Keratinocyte (primary cell): Measurements from ENCODE around the gene ARHGEF18. TPM values are rescaled to one million over a fixed set of nuclear protein-coding genes. Genes with fewer than 3 reads are reported as not detected.

Experiments
- DNase-seq: peaks from one replicate; pipeline ENCODE4 v3.0.0-alpha.2; 2011; ENCODE audit warnings: low read depth, missing footprints, low spot score
- FAIRE-seq: peaks from 2 replicates; lab custom pipeline; 2011; peaks lifted over from hg19 to GRCh38; lab: Jason Lieb, UNC
- H2AFZ ChIP-seq: 2 replicates; pipeline ENCODE4 v1.6.0; 2012; ENCODE audit warnings: low read length, control low read depth, inconsistent platforms; ENCODE audit not compliant: control insufficient read depth
- H3K27ac ChIP-seq: 2 replicates; pipeline ENCODE4 v1.5.1; 2011; ENCODE audit warnings: low read length; ENCODE audit not compliant: control insufficient read depth, insufficient read depth
- H3K27me3 ChIP-seq: 3 replicates; pipeline ENCODE4 v1.6.0; 2011; ENCODE audit warnings: low read length; ENCODE audit not compliant: control insufficient read depth, insufficient read depth; ENCODE audit errors: extremely low read depth
- H3K36me3 ChIP-seq, 2 experiments: 2 replicates in 1 of 2; 3 replicates in 1 of 2; pipeline ENCODE4 v1.5.1; 2011; ENCODE audit warnings: low read length in 2 of 2, mild to moderate bottlenecking in 1 of 2; ENCODE audit not compliant: control insufficient read depth in 2 of 2, insufficient read depth in 2 of 2; ENCODE audit errors: extremely low read depth in 1 of 2
- H3K4me1 ChIP-seq: 3 replicates; pipeline ENCODE4 v1.5.1; 2011; ENCODE audit warnings: low read length; ENCODE audit not compliant: control insufficient read depth, insufficient read depth; ENCODE audit errors: extremely low read depth
- H3K4me2 ChIP-seq: 3 replicates; pipeline ENCODE4 v1.6.0; 2011; ENCODE audit warnings: low read depth, low read length; ENCODE audit not compliant: control insufficient read depth, insufficient read depth; ENCODE audit errors: extremely low read depth
- H3K4me3 ChIP-seq, 3 experiments: fragments of 200-600 bp in 1 of 3; sonication (generic) in 1 of 3; 2 replicates in 2 of 3; 3 replicates in 1 of 3; pipeline ENCODE4 v1.5.1; 2011 to 2016; ENCODE audit warnings: low read length in 3 of 3, mild to moderate bottlenecking in 3 of 3, control low read depth in 2 of 3, inconsistent platforms in 1 of 3, low read depth in 1 of 3, mixed read lengths in 1 of 3, mixed run types in 1 of 3, moderate library complexity in 1 of 3; ENCODE audit not compliant: control insufficient read depth in 2 of 3, insufficient read depth in 2 of 3; ENCODE audit errors: extremely low read depth in 1 of 3
- H3K79me2 ChIP-seq: 2 replicates; pipeline ENCODE4 v1.6.0; 2012; ENCODE audit warnings: low read length; ENCODE audit not compliant: control insufficient read depth, insufficient read depth
- H3K9ac ChIP-seq: 3 replicates; pipeline ENCODE4 v1.6.0; 2011; ENCODE audit warnings: low read length; ENCODE audit not compliant: control insufficient read depth, insufficient read depth; ENCODE audit errors: extremely low read depth
- H3K9me1 ChIP-seq: 3 replicates; pipeline ENCODE4 v1.6.0; 2011; ENCODE audit warnings: low read length; ENCODE audit not compliant: control insufficient read depth, insufficient read depth; ENCODE audit errors: extremely low read depth
- H3K9me3 ChIP-seq: 2 replicates; pipeline ENCODE4 v1.5.1; 2012; ENCODE audit warnings: low read depth, low read length; ENCODE audit not compliant: control insufficient read depth
- H4K20me1 ChIP-seq: 3 replicates; pipeline ENCODE4 v1.6.0; 2011; ENCODE audit warnings: low read length; ENCODE audit not compliant: control insufficient read depth, insufficient read depth; ENCODE audit errors: extremely low read depth
- EZH2 ChIP-seq: IDR thresholded peaks from one replicate; pipeline ENCODE4 v1.6.1; 2012; ENCODE audit warnings: inconsistent platforms, mild to moderate bottlenecking, low read length, moderate library complexity
- dilution Hi-C: fragments of 300-500 bp; cut with MboI; formaldehyde crosslinking; loops from one replicate; pipeline ENCODE4 v1.7.0; 2020; ENCODE audit warnings: low sequenced_read_pairs; ENCODE audit not compliant: extremely low pct_ligation_motif_present
- polyA plus RNA-seq, 5 experiments: library from polyadenylated mRNA; depleted of rRNA in 3 of 5; stranded (reverse) in 3 of 5; stranded (forward) in 1 of 5; unstranded in 1 of 5; fragments of >200 nt; gene quantifications; 1 replicate in 1 of 5; 2 replicates in 3 of 5; 3 replicates in 1 of 5; pipeline versions ENCODE4 v1.2.1 to v1.2.3, GENCODE V29; 2011 to 2012; ENCODE audit warnings: missing spikeins in 2 of 5, low read depth in 1 of 5, low replicate concordance in 1 of 5
- TF ChIP-seq, protein P1 (sequence below), 3 experiments: IDR thresholded peaks in 1 of 3; conservative IDR thresholded peaks in 1 of 3; optimal IDR thresholded peaks in 1 of 3; 2 replicates in 2 of 3; 3 replicates in 1 of 3; pipeline versions ENCODE3 to v1.5.1; 2011; ENCODE audit warnings: low read length in 3 of 3, mild to moderate bottlenecking in 3 of 3, moderate library complexity in 2 of 3, control low read depth in 1 of 3, inconsistent platforms in 1 of 3; ENCODE audit not compliant: insufficient read depth in 2 of 3; ENCODE audit errors: extremely low read depth in 1 of 3

The ARHGEF18 gene
- polyA plus RNA-seq, 1 donor (not counting 4 experiments of a cell fraction or from before 2014, with no cell fraction given), result 7.9 TPM

DNA sequence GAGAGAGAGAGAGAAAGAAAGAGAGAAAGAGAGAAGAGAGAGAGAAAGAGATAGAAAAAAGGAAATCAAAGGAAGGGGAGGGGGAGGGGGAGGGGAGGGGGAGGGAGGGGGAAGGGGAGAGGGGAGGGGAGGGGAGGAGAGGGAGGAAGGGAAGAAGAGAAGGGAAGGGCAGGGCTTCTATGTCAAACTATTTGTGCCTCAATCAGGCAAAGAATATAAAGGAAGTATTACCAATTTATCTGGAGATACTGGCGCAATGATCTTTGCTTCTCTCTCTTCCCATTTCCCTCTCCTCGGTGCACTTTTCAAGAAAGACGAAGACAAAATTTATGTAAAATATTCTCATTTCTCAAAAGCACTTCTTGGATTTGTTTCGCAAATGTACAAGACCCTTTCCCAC, 45.3 kb upstream of the ARHGEF18 start:
- H3K4me2 ChIP-seq, result no peak overlapping the region
- no peaks in the 10 kb centered on the region for H3K79me2 ChIP-seq
- no peaks in the 10 kb centered on the region for H3K4me1 ChIP-seq
- DNase-seq (no peak), FAIRE-seq (no peak)
- dilution Hi-C loops, result no loop called here
- no peaks in the 10 kb centered on the region for H3K9me3 ChIP-seq
- H3K27me3 ChIP-seq, result no peaks in the 10 kb centered on the region
- H3K9ac ChIP-seq, result no peak overlapping the region
- H3K9me1 ChIP-seq, result no peaks in the 10 kb centered on the region
- TF ChIP-seq EZH2, result no peak
- TF ChIP-seq, protein P1, sequence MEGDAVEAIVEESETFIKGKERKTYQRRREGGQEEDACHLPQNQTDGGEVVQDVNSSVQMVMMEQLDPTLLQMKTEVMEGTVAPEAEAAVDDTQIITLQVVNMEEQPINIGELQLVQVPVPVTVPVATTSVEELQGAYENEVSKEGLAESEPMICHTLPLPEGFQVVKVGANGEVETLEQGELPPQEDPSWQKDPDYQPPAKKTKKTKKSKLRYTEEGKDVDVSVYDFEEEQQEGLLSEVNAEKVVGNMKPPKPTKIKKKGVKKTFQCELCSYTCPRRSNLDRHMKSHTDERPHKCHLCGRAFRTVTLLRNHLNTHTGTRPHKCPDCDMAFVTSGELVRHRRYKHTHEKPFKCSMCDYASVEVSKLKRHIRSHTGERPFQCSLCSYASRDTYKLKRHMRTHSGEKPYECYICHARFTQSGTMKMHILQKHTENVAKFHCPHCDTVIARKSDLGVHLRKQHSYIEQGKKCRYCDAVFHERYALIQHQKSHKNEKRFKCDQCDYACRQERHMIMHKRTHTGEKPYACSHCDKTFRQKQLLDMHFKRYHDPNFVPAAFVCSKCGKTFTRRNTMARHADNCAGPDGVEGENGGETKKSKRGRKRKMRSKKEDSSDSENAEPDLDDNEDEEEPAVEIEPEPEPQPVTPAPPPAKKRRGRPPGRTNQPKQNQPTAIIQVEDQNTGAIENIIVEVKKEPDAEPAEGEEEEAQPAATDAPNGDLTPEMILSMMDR (optimal IDR thresholded peaks at IDR 0.05 in 1 of 3, IDR thresholded peaks at IDR 0.05 in 1 of 3, conservative IDR thresholded peaks at IDR 0.05 in 1 of 3; ENCODE audit: extremely low read depth in 1 of 3, insufficient read depth in 2 of 3, low read length in 3 of 3), result no peak
- no peak overlapping the region for H3K4me3 ChIP-seq
- no peaks in the 10 kb centered on the region for H3K36me3 ChIP-seq
- no peaks in the 10 kb centered on the region for H4K20me1 ChIP-seq
- H3K27ac ChIP-seq, result no peak overlapping the region
- H2AFZ ChIP-seq, result no peak overlapping the region

DNA sequence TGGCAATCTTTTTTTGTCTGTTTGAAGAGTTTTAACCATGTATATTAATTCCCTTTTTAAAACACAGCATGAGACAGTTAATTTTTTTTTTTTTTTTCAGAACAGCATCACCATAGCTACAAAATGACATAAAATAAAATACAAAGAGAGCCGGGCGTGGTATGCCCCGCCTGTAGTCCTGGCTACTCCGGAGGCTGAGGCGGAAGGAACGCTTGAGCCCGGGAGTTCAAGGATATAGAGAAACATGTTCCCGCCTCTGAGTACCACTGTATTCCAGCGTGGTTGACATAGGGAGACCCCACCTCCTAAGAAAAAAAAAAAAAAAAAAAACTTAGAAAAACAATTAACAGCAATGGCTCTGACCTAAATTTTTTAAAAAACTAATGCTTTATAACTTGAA, 44.5 kb upstream of the ARHGEF18 start:
- no peak for FAIRE-seq
- no peaks in the 10 kb centered on the region for H4K20me1 ChIP-seq
- no peak overlapping the region for H2AFZ ChIP-seq
- no peaks in the 10 kb centered on the region for H3K4me1 ChIP-seq
- no peak overlapping the region for H3K9ac ChIP-seq
- H3K9me1 ChIP-seq, result no peaks in the 10 kb centered on the region
- H3K9me3 ChIP-seq, result no peaks in the 10 kb centered on the region
- no peak for DNase-seq
- H3K27me3 ChIP-seq, result no peaks in the 10 kb centered on the region
- H3K36me3 ChIP-seq, result no peaks in the 10 kb centered on the region
- H3K4me2 ChIP-seq, result no peak overlapping the region
- TF ChIP-seq, protein P1 (optimal IDR thresholded peaks at IDR 0.05 in 1 of 3, IDR thresholded peaks at IDR 0.05 in 1 of 3, conservative IDR thresholded peaks at IDR 0.05 in 1 of 3; ENCODE audit: extremely low read depth in 1 of 3, insufficient read depth in 2 of 3, low read length in 3 of 3), result no peak
- no peak for TF ChIP-seq EZH2
- H3K27ac ChIP-seq, result no peak overlapping the region
- dilution Hi-C loops, result no loop called here
- H3K79me2 ChIP-seq, result no peaks in the 10 kb centered on the region
- H3K4me3 ChIP-seq, result no peak overlapping the region
